Left renal pelvis (tissue), 4 donors: Measurements from ENCODE around the gene AP2S1. TPM values are rescaled to one million over a fixed set of nuclear protein-coding genes. Genes with fewer than 3 reads are reported as not detected.
"Not testable (repeated sequence)": the region's sequence is repeated elsewhere in the genome, so short reads cannot be mapped to it uniquely, and the experiment has no call there.

Experiments
- DNase-seq, 4 donors: peaks; one replicate each; pipeline ENCODE4 v3.0.0-alpha.2; 2013; ENCODE audit warnings: low read depth in 4 of 4, low spot score in 3 of 4
- polyA plus RNA-seq, 4 donors: library from polyadenylated mRNA; unstranded; fragments of 120-200 nt; gene quantifications; one replicate each; pipeline ENCODE4 v1.2.1, GENCODE V29; 2013; ENCODE audit not compliant: insufficient read length in 4 of 4

Gene AP2S1
- polyA plus RNA-seq, result 100 to 1,000 TPM in 2 of 4 donors, 10 to 100 TPM in 2; 93.2 to 109 (median 101) TPM

GRCh38 chr19:46850228-46851203 is at the start of gene AP2S1:
TSS of gene AP2S1 (minus strand) at chr19:46850846. CDS start at chr19:46850766, 80 bp downstream.
- DNase-seq, result peak; percentile 96 to 99 (median 98)

GRCh38 chr19:46900341-46900740 is 49.7 kb upstream of the AP2S1 start:
- no peak for DNase-seq

- DNase-seq, result no peak
Observed at GRCh38 chr19:46898731-46899130, 48.1 kb upstream of the AP2S1 start.

- DNase-seq, result no peak
Observed at GRCh38 chr19:46896076-46896794, 45.6 kb upstream of the AP2S1 start.

- DNase-seq, result no peak
Observed at GRCh38 chr19:46892252-46893179, 41.9 kb upstream of the AP2S1 start.

GRCh38 chr19:46890423-46891170 is 40.0 kb upstream of the AP2S1 start:
- DNase-seq, result no peak

GRCh38 chr19:46887240-46887782 is 36.7 kb upstream of the AP2S1 start:
- no peak for DNase-seq

- DNase-seq, result no peak
Observed at GRCh38 chr19:46886546-46887239, 36.0 kb upstream of the AP2S1 start.

GRCh38 chr19:46885411-46885810 is 34.8 kb upstream of the AP2S1 start:
- DNase-seq, result no peak

GRCh38 chr19:46882751-46883150 is 32.1 kb upstream of the AP2S1 start:
- not testable (repeated sequence) for DNase-seq

- DNase-seq, result no peak
Observed at GRCh38 chr19:46882034-46882433, 31.4 kb upstream of the AP2S1 start.

GRCh38 chr19:46881092-46881491 is 30.4 kb upstream of the AP2S1 start:
- no peak for DNase-seq

GRCh38 chr19:46880431-46880830 is 29.8 kb upstream of the AP2S1 start:
- DNase-seq, result no peak

- DNase-seq, result no peak
Observed at GRCh38 chr19:46878613-46879375, 28.1 kb upstream of the AP2S1 start.

- DNase-seq, result no peak
Observed at GRCh38 chr19:46875657-46876056, 25.0 kb upstream of the AP2S1 start.

- no peak for DNase-seq
Observed at GRCh38 chr19:46875234-46875633, 24.6 kb upstream of the AP2S1 start.

GRCh38 chr19:46872967-46873366 is 22.3 kb upstream of the AP2S1 start:
- DNase-seq, result no peak

GRCh38 chr19:46871173-46871572 is 20.5 kb upstream of the AP2S1 start:
- not testable (repeated sequence) for DNase-seq
